ENCODE data around the gene RNU2-1. TPM values are rescaled to one million over a fixed set of nuclear protein-coding genes. Genes with fewer than 3 reads are reported as not detected.

The RNU2-1 gene
- total and polyA plus RNA-seq, 2 of the 13 experiments (the other 11 are each of a cell fraction or from before 2014, with no cell fraction given) = not detected

DNA sequence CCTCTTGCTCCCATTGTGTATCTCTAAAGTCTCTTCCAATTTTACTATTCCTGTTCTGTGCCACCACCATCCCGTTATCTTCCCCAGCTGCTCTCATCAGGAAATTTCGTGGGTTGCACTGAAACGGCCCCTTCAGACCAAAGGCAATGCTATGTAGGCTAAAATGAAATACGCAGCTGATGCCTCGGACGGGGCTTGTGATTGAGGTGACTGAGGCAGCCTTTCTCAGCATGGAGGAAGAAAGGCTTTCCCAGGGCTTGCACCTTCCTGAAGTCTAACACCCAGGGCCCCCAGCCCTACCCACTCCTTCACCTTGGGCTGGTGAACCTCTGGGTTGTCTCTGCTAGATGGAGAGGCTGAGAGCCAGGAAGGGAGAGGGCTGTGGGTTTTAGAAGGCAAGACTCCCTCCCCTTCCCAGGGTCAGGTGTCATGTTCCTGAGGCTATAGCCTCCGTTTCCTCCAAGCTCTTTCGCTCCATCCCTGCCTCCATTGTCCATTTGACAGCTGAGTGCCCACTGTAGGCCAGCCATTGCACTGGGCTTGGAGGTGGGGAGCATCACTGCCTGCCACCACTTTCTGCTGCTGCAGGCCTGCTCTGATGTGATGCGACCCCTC lies 13.2 kb downstream of the RNU2-1 start:
- FAIRE-seq (no peak), ATAC-seq (no peak), DNase-seq (ENCODE audit: low spot score) (no peak)
- Histone ChIP-seq H3K79me2 (ENCODE audit: insufficient read depth, low read length) (no peaks in the 10 kb centered on the region), H3K9me3 (ENCODE audit: low read length) (no peaks in the 10 kb centered on the region), H3K9ac (ENCODE audit: insufficient read depth, low read depth, low read length) (no peak overlapping the region), H3K4me3 (replicated peaks in 1 of 3; ENCODE audit: insufficient read depth in 1 of 3, low read depth in 2 of 3, low read length in 3 of 3) (no peak overlapping the region), H3K4me1 (ENCODE audit: insufficient read depth, low read length) (peaks cover 41% of the 10 kb centered on the region), H3K4me2 (ENCODE audit: low read depth, low read length) (no peak overlapping the region), H3K36me3 (replicated peaks in 1 of 2; ENCODE audit: control insufficient read depth in 1 of 2, insufficient read depth in 2 of 2, low read length in 2 of 2) (peaks cover 20 to 52% of the 10 kb centered on the region in 2 experiments), H2AFZ (ENCODE audit: low read length) (no peak overlapping the region), H3K27ac (ENCODE audit: extremely low read length, insufficient read depth, low read length) (no peak overlapping the region), H4K20me1 (ENCODE audit: insufficient read depth, low read length) (no peaks in the 10 kb centered on the region), H3K27me3 (ENCODE audit: control insufficient read depth in 1 of 2, insufficient read depth in 2 of 2, low read length in 2 of 2) (no peaks in the 10 kb centered on the region)
- intact Hi-C loops (cut with micrococcal nuclease; ENCODE audit: unreplicated experiment) (no loop called here), in situ Hi-C loops (cut with HindIII; ENCODE audit: extremely low pct_ligation_motif_present, low pct_unique_long_range_greater_than_20kb) (no loop called here)
- TF ChIP-seq SP5 (CRISPR knock-in tag; IDR thresholded peaks at IDR 0.05; ENCODE audit: borderline replicate concordance, low read depth) = no peak
- no peak for TF ChIP-seq TRAFD1 (CRISPR knock-in tag; IDR thresholded peaks at IDR 0.05; ENCODE audit: borderline replicate concordance)
- no peak for TF ChIP-seq ZNF20 (CRISPR knock-in tag; IDR thresholded peaks at IDR 0.05)
- TF ChIP-seq POLR2AphosphoS5 (IDR thresholded peaks at IDR 0.05; ENCODE audit: low read depth, low read length) = 0 out of 2 replicates have a peak, but pooled peaks have one; percentile 22
- TF ChIP-seq PAF1 (CRISPR knock-in tag; IDR thresholded peaks at IDR 0.05) = 0 out of 2 replicates have a peak, but pooled peaks have one; percentile 46
- TF ChIP-seq ZNF687 (CRISPR knock-in tag; IDR thresholded peaks at IDR 0.05) = peak; percentile 33; the same call in 1 of the 2 replicates
- 0 out of 2 replicates have a peak, but pooled peaks have one; percentile 18 for TF ChIP-seq PRMT3 (CRISPR knock-in tag; IDR thresholded peaks at IDR 0.05; ENCODE audit: borderline replicate concordance, low read depth)
- no peak for TF ChIP-seq TFAP4 (IDR thresholded peaks at IDR 0.05; ENCODE audit: borderline replicate concordance, low read depth)
- TF ChIP-seq ZNF563 (CRISPR knock-in tag; IDR thresholded peaks at IDR 0.05) = no peak
- 0 out of 4 replicates have a peak, but pooled peaks of 1 of the 2 experiments have one; percentile 31 for TF ChIP-seq POLR2A (IDR thresholded peaks at IDR 0.05; ENCODE audit: insufficient read depth in 1 of 2, low read depth in 2 of 2, low read length in 2 of 2)
- TF ChIP-seq ZNF501 (CRISPR knock-in tag; IDR thresholded peaks at IDR 0.05) = 0 out of 2 replicates have a peak, but pooled peaks have one; percentile 17
- ChIA-PET CTCF (ENCODE audit: low intra/inter-chr PET ratio, low total read pairs) (no interaction called here), POLR2A (interaction anchor here (1.6 to 5.7 kb wide), 3 partner anchors 9 to 97 kb away, joined by 3 to 177 read pairs (median 8); partner anchors contain the start of genes NBR1 and TMEM106A)
- WGBS (ENCODE audit: low lambda C conversion rate) = 95% methylated on average over 9 of the region's 9 CpGs
- BruUV-seq (replicated peaks) = no TSS peak
